CD14-positive monocyte (primary cell): ENCODE data around the gene TXNL4A. TPM values are rescaled to one million over a fixed set of nuclear protein-coding genes. Genes with fewer than 3 reads are reported as not detected.
"Not testable (repeated sequence)": the region's sequence is repeated elsewhere in the genome, so short reads cannot be mapped to it uniquely, and the experiment has no call there.

ENCODE experiments used
- DNase-seq, 3 donors: peaks; one replicate each; pipeline ENCODE4 v3.0.0-alpha.2; 2011 to 2022
- H2AFZ ChIP-seq: 2 replicates; pipeline ENCODE4 v1.6.0; 2012; ENCODE audit warnings: mild to moderate bottlenecking, low read depth, low read length, inconsistent platforms; ENCODE audit not compliant: insufficient read depth, poor library complexity, severe bottlenecking
- H3K27ac ChIP-seq, 2 donors: 1 replicate in 1 of 2; 2 replicates in 1 of 2; pipeline ENCODE4 v1.5.1; 2012 to 2013; ENCODE audit warnings: low read length in 2 of 2, control low read depth in 1 of 2, inconsistent platforms in 1 of 2, low read depth in 1 of 2, mild to moderate bottlenecking in 1 of 2
- H3K27me3 ChIP-seq, 2 donors: one replicate each; pipeline versions ENCODE4 v1.6.0 to v1.6.1; 2011 to 2013; ENCODE audit warnings: low read length in 2 of 2; ENCODE audit not compliant: control insufficient read depth in 2 of 2, insufficient read depth in 2 of 2
- H3K36me3 ChIP-seq, 2 donors: replicated peaks in 1 of 2; 1 replicate in 1 of 2; 2 replicates in 1 of 2; pipeline versions ENCODE4 v1.5.1 to v1.6.1; 2012 to 2013; ENCODE audit warnings: low read length in 2 of 2, control low read depth in 1 of 2, inconsistent platforms in 1 of 2, mild to moderate bottlenecking in 1 of 2; ENCODE audit not compliant: insufficient read depth in 2 of 2, control insufficient read depth in 1 of 2
- H3K4me1 ChIP-seq, 2 donors: 1 replicate in 1 of 2; 2 replicates in 1 of 2; pipeline versions ENCODE4 v1.5.1 to v1.6.1; 2012 to 2013; ENCODE audit warnings: low read length in 2 of 2, control low read depth in 1 of 2, inconsistent platforms in 1 of 2, mild to moderate bottlenecking in 1 of 2, moderate library complexity in 1 of 2; ENCODE audit not compliant: insufficient read depth in 2 of 2, control insufficient read depth in 1 of 2
- H3K4me2 ChIP-seq: replicated peaks from 2 replicates; pipeline ENCODE3; 2012; ENCODE audit warnings: low read length, moderate library complexity, mild to moderate bottlenecking; ENCODE audit not compliant: poor library complexity, severe bottlenecking; ENCODE audit errors: extremely low read depth
- H3K4me3 ChIP-seq, 3 experiments: fragments of 200-600 bp in 1 of 3; sonication (generic) in 1 of 3; replicated peaks in 1 of 3; 1 replicate in 2 of 3; 2 replicates in 1 of 3; pipeline ENCODE4 v1.5.1; 2011 to 2013; ENCODE audit warnings: low read length in 3 of 3, mild to moderate bottlenecking in 3 of 3, control low read depth in 2 of 3, low read depth in 2 of 3, inconsistent platforms in 1 of 3, moderate library complexity in 1 of 3
- H3K79me2 ChIP-seq: 2 replicates; pipeline ENCODE4 v1.6.0; 2012; ENCODE audit warnings: mild to moderate bottlenecking, control low read depth, inconsistent platforms, low read length, moderate library complexity; ENCODE audit not compliant: insufficient read depth
- H3K9ac ChIP-seq: 2 replicates; pipeline ENCODE4 v1.6.0; 2017; ENCODE audit warnings: low read length, mild to moderate bottlenecking; ENCODE audit not compliant: insufficient read depth, poor library complexity, severe bottlenecking
- H3K9me3 ChIP-seq, 2 donors: replicated peaks in 1 of 2; 1 replicate in 1 of 2; 2 replicates in 1 of 2; pipeline versions ENCODE4 v1.5.1 to v1.6.1; 2012 to 2013; ENCODE audit warnings: low read length in 2 of 2, control low read depth in 1 of 2; ENCODE audit not compliant: control insufficient read depth in 1 of 2, insufficient read depth in 1 of 2
- H4K20me1 ChIP-seq: 2 replicates; pipeline ENCODE4 v1.6.0; 2012; ENCODE audit warnings: mild to moderate bottlenecking, low read length, control low read depth, moderate library complexity; ENCODE audit not compliant: insufficient read depth
- H3K27ac Mint-ChIP-seq, 7 donors: one replicate each; pipeline ENCODE4 v1.8.0; 2020; ENCODE audit warnings: mild to moderate bottlenecking in 7 of 7, mixed read lengths in 7 of 7, moderate library complexity in 6 of 7, inconsistent platforms in 2 of 7
- H3K27me3 Mint-ChIP-seq, 3 donors: one replicate each; pipeline ENCODE4 v1.8.0; 2021 to 2022; ENCODE audit warnings: low read depth in 3 of 3, mild to moderate bottlenecking in 3 of 3, mixed read lengths in 3 of 3, moderate library complexity in 3 of 3, inconsistent platforms in 1 of 3
- H3K36me3 Mint-ChIP-seq, 2 donors: one replicate each; pipeline ENCODE4 v1.8.0; 2020; ENCODE audit warnings: mixed read lengths in 2 of 2, inconsistent platforms in 1 of 2, mild to moderate bottlenecking in 1 of 2
- H3K4me1 Mint-ChIP-seq: one replicate; pipeline ENCODE4 v1.8.0; 2020; ENCODE audit warnings: mild to moderate bottlenecking, mixed read lengths
- H3K4me3 Mint-ChIP-seq, 2 donors: one replicate each; pipeline ENCODE4 v1.8.0; 2020; ENCODE audit warnings: mild to moderate bottlenecking in 2 of 2, mixed read lengths in 2 of 2, moderate library complexity in 1 of 2
- H3K9me3 Mint-ChIP-seq, 7 donors: one replicate each; pipeline ENCODE4 v1.8.0; 2020 to 2022; ENCODE audit warnings: mixed read lengths in 7 of 7, mild to moderate bottlenecking in 6 of 7, moderate library complexity in 6 of 7, inconsistent platforms in 2 of 7
- CTCF ChIP-seq: fragments of 200-600 bp; IDR thresholded peaks from one replicate; pipeline ENCODE4 v1.8.0; 2022; ENCODE audit warnings: antibody characterized with exemption, mild to moderate bottlenecking
- WGBS: methylation state at CpG from one replicate; pipeline ENCODE4 v1.1.5; 2013; ENCODE audit warnings: missing lambda C conversion rate; ENCODE audit not compliant: insufficient coverage; 5-methylcytosine and 5-hydroxymethylcytosine counted together
- intact Hi-C, 2 donors: fragments of 100-400 bp; cut with micrococcal nuclease; formaldehyde crosslinking; loops; one replicate each; pipeline versions ENCODE4 v1.15.0 to v1.15.1; 2023
- polyA plus RNA-seq, 3 donors: library from polyadenylated mRNA; depleted of rRNA in 1 of 3; unstranded in 2 of 3; stranded (reverse) in 1 of 3; fragments of 300-500 nt in 2 of 3; fragments of >200 nt in 1 of 3; fragmentation: Illumina TruSeq in 2 of 3; gene quantifications; 1 replicate in 2 of 3; 2 replicates in 1 of 3; pipeline ENCODE4 v1.2.3, GENCODE V29; 2012 to 2021

TXNL4A gene
- polyA plus RNA-seq, 3 donors: 34.5 to 192 (median 150) TPM

- Histone ChIP-seq H2AFZ (no peak overlapping the region), H3K4me2 (no peak overlapping the region), H3K79me2 (no peaks in the 10 kb centered on the region), H3K9me3 (peaks cover 61 to 87% of the 10 kb centered on the region in 2 donors), H3K4me1 (no peaks in the 10 kb centered on the region), H3K4me3 (peak overlapping the region in 1 of 3 experiments; percentile 26), H4K20me1 (no peaks in the 10 kb centered on the region), H3K27ac (no peak overlapping the region), H3K27me3 (no peaks in the 10 kb centered on the region), H3K36me3 (no peaks in the 10 kb centered on the region), H3K9ac (no peak overlapping the region)
- intact Hi-C loops: no loop called here
- WGBS: no CpG with 5 or more reads among the region's 1 CpG
- peaks cover 2% of the 10 kb centered on the region in 3 donors for H3K27me3 Mint-ChIP-seq
- H3K9me3 Mint-ChIP-seq: peaks cover 60 to 92% (median 86%) of the 10 kb centered on the region in 7 donors
- no peak overlapping the region for H3K27ac Mint-ChIP-seq
- peaks cover 0 to 2% of the 10 kb centered on the region in 2 donors for H3K36me3 Mint-ChIP-seq
- DNase-seq: peak in 2 of 3 donors; percentile 4 to 18
- no peaks in the 10 kb centered on the region for H3K4me1 Mint-ChIP-seq
- no peak for TF ChIP-seq CTCF
- H3K4me3 Mint-ChIP-seq: no peak overlapping the region
Measured at GRCh38 chr18:80022613-80023012, 34.2 kb upstream of the TXNL4A start.

DNA sequence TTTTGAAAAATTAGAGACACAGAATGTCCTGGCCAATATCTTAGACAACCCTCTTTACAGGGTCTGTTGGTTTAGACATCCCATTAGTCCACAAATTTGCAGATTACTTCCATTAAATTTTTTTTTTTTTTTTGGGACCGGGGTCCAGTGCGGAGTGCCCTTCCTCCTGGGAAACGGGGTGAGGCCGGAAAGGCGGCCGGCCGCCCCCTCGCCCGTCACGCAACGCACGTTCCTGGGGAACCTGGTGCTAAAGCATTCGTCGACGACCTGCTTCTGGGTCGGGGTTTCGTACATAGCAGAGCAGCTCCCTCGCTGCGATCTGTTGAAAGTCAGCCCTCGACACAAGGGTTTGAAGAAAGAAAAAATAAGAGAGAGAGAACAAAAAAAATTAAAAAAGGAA lies 24.4 kb upstream of the TXNL4A start:
- H3K4me1 ChIP-seq: no peaks in the 10 kb centered on the region
- peaks cover 36 to 66% (median 48%) of the 10 kb centered on the region in 7 donors for H3K9me3 Mint-ChIP-seq
- DNase-seq: no peak

GRCh38 chr18:80011496-80012137 lies 23.3 kb upstream of the TXNL4A start:
- H3K27me3 ChIP-seq, H2AFZ ChIP-seq, H3K9ac ChIP-seq, H3K4me1 ChIP-seq, H3K4me3 Mint-ChIP-seq, H3K36me3 ChIP-seq, H3K27ac ChIP-seq, DNase-seq, intact Hi-C loops, H3K4me1 Mint-ChIP-seq, H3K79me2 ChIP-seq, H3K27ac Mint-ChIP-seq, H3K4me2 ChIP-seq, H4K20me1 ChIP-seq, H3K36me3 Mint-ChIP-seq, H3K4me3 ChIP-seq, H3K27me3 Mint-ChIP-seq: not testable (repeated sequence)
- H3K9me3 ChIP-seq: peaks cover 18 to 57% of the 10 kb centered on the region in 2 donors
- no CpG with 5 or more reads among the region's 14 CpGs for WGBS
- H3K9me3 Mint-ChIP-seq: peaks cover 40 to 66% (median 51%) of the 10 kb centered on the region in 7 donors

More for the DNA sequence above, 24.4 kb upstream of the TXNL4A start:
- TF ChIP-seq CTCF: no peak
- no peaks in the 10 kb centered on the region for H3K4me1 Mint-ChIP-seq
- H3K4me3 Mint-ChIP-seq: no peak overlapping the region
- Histone ChIP-seq H3K4me2 (no peak overlapping the region), H3K27me3 (no peaks in the 10 kb centered on the region), H3K27ac (no peak overlapping the region), H3K79me2 (no peaks in the 10 kb centered on the region), H3K9me3 (peaks cover 18 to 57% of the 10 kb centered on the region in 2 donors), H3K4me3 (no peak overlapping the region), H3K9ac (no peak overlapping the region), H2AFZ (no peak overlapping the region), H3K36me3 (no peaks in the 10 kb centered on the region), H4K20me1 (no peaks in the 10 kb centered on the region)
- 98% methylated on average over 12 of the region's 20 CpGs for WGBS
- intact Hi-C loops: no loop called here
- peaks cover 0 to 2% (median 0%) of the 10 kb centered on the region in 3 donors for H3K27me3 Mint-ChIP-seq
- H3K27ac Mint-ChIP-seq: no peak overlapping the region
- no peaks in the 10 kb centered on the region for H3K36me3 Mint-ChIP-seq
